B cell (primary cell): ENCODE results near the gene BTBD8. TPM values are rescaled to one million over a fixed set of nuclear protein-coding genes. Genes with fewer than 3 reads are reported as not detected.

Experiments used
- ATAC-seq: fragments of 200-7000 bp; cut with Tn5 transposase; one replicate; pipeline ENCODE4 v1.10.0; 2021; ENCODE audit warnings: low read depth, mild to moderate bottlenecking, moderate number of reproducible peaks, moderate library complexity
- CTCF ChIA-PET: fragments of 350-600 bp; sonication (Branson Sonifier 250); formaldehyde crosslinking; loops from one replicate; lab custom pipeline; 2021; ENCODE audit warnings: antibody characterized with exemption, inconsistent platforms; lab: Charles Lee
- POLR2A ChIA-PET: fragments of 350-600 bp; sonication (Branson Sonifier 250); formaldehyde crosslinking; loops from one replicate; lab custom pipeline; 2021; ENCODE audit warnings: antibody characterized with exemption; lab: Charles Lee
- DNase-seq: peaks from one replicate; pipeline ENCODE4 v3.0.0; 2013
- H2AFZ ChIP-seq: 2 replicates; pipeline ENCODE4 v1.6.1; 2012; ENCODE audit warnings: mild to moderate bottlenecking, low read depth, low read length; ENCODE audit not compliant: insufficient read depth, poor library complexity, severe bottlenecking
- H3K27ac ChIP-seq, 2 donors: 1 replicate in 1 of 2; 2 replicates in 1 of 2; pipeline ENCODE4 v1.5.1; 2012 to 2013; ENCODE audit warnings: low read length in 2 of 2, mild to moderate bottlenecking in 2 of 2, moderate library complexity in 1 of 2
- H3K27me3 ChIP-seq, 4 experiments: fragments of 200-600 bp in 1 of 4; sonication (generic) in 1 of 4; replicated peaks in 1 of 4; 1 replicate in 2 of 4; 2 replicates in 2 of 4; pipeline versions ENCODE4 v1.6.1 to v1.7.0; 2013 to 2016; ENCODE audit warnings: low read length in 3 of 4, mild to moderate bottlenecking in 2 of 4, mixed read lengths in 1 of 4, moderate library complexity in 1 of 4; ENCODE audit not compliant: insufficient read depth in 4 of 4, control insufficient read depth in 3 of 4; ENCODE audit errors: control extremely low read depth in 1 of 4
- H3K36me3 ChIP-seq, 2 experiments: replicated peaks in 1 of 2; 1 replicate in 1 of 2; 2 replicates in 1 of 2; pipeline versions ENCODE4 v1.6.1 to v1.7.1; 2013; ENCODE audit warnings: low read length in 1 of 2; ENCODE audit not compliant: insufficient read depth in 2 of 2, control insufficient read depth in 1 of 2; ENCODE audit errors: control extremely low read depth in 1 of 2, extremely low read depth in 1 of 2
- H3K4me1 ChIP-seq, 2 donors: fragments of 200-600 bp in 1 of 2; sonication (generic) in 1 of 2; 1 replicate in 1 of 2; 2 replicates in 1 of 2; pipeline versions ENCODE4 v1.5.1 to v1.6.1; 2013 to 2017; ENCODE audit warnings: low read length in 2 of 2; ENCODE audit not compliant: control insufficient read depth in 2 of 2, insufficient read depth in 2 of 2
- H3K4me2 ChIP-seq: replicated peaks from 2 replicates; pipeline ENCODE3; 2012; ENCODE audit warnings: mild to moderate bottlenecking, low read depth, low read length; ENCODE audit not compliant: poor library complexity, severe bottlenecking
- H3K4me3 ChIP-seq, 5 experiments: fragments of 200-600 bp in 1 of 5; sonication (generic) in 1 of 5; 1 replicate in 3 of 5; 2 replicates in 2 of 5; pipeline versions ENCODE4 v1.5.1 to v1.7.0; 2011 to 2016; ENCODE audit warnings: low read length in 4 of 5, mild to moderate bottlenecking in 4 of 5, low read depth in 2 of 5, control low read depth in 1 of 5, moderate library complexity in 1 of 5; ENCODE audit not compliant: insufficient read depth in 1 of 5; ENCODE audit errors: control extremely low read depth in 1 of 5, extremely low read depth in 1 of 5
- H3K79me2 ChIP-seq: fragments of 200-600 bp; sonication (generic); one replicate; pipeline ENCODE4 v1.6.0; 2016; ENCODE audit warnings: low read length; ENCODE audit not compliant: control insufficient read depth, insufficient read depth
- H3K9ac ChIP-seq: fragments of 200-600 bp; sonication (generic); 2 replicates; pipeline ENCODE4 v1.6.1; 2017; ENCODE audit warnings: mild to moderate bottlenecking, low read length, moderate library complexity
- H3K9me3 ChIP-seq, 3 donors: one replicate each; pipeline versions ENCODE4 v1.6.1 to v1.7.1; 2013; ENCODE audit warnings: low read length in 2 of 3; ENCODE audit not compliant: control insufficient read depth in 2 of 3, insufficient read depth in 1 of 3; ENCODE audit errors: control extremely low read depth in 1 of 3
- H4K20me1 ChIP-seq: 2 replicates; pipeline ENCODE4 v1.6.0; 2012; ENCODE audit warnings: mild to moderate bottlenecking, low read length; ENCODE audit not compliant: insufficient read depth, control insufficient read depth, poor library complexity, severe bottlenecking
- H3K27ac Mint-ChIP-seq: one replicate; pipeline ENCODE4 v1.8.0; 2021; ENCODE audit warnings: mixed read lengths
- H3K27me3 Mint-ChIP-seq: one replicate; pipeline ENCODE4 v1.8.0; 2021; ENCODE audit warnings: mixed read lengths
- H3K4me1 Mint-ChIP-seq: one replicate; pipeline ENCODE4 v1.8.0; 2021; ENCODE audit warnings: mixed read lengths
- H3K4me3 Mint-ChIP-seq: one replicate; pipeline ENCODE4 v1.8.0; 2021; ENCODE audit warnings: mixed read lengths
- H3K9me3 Mint-ChIP-seq: one replicate; pipeline ENCODE4 v1.8.0; 2022; ENCODE audit warnings: mixed read lengths; ENCODE audit not compliant: insufficient read depth
- EZH2 ChIP-seq: IDR thresholded peaks from 2 replicates; pipeline ENCODE4 v1.6.1; 2012; ENCODE audit warnings: borderline replicate concordance, low read depth, mild to moderate bottlenecking, moderate library complexity, low read length; ENCODE audit not compliant: insufficient read depth, poor library complexity, severe bottlenecking
- WGBS: methylation state at CpG from one replicate; pipeline ENCODE4 v1.1.5; 2013; ENCODE audit warnings: missing lambda C conversion rate; ENCODE audit not compliant: insufficient coverage; 5-methylcytosine and 5-hydroxymethylcytosine counted together
- intact Hi-C: fragments of 100-400 bp; cut with micrococcal nuclease; formaldehyde crosslinking; loops from one replicate; pipeline ENCODE4 v1.10.0; 2022
- polyA plus RNA-seq: library from polyadenylated mRNA; depleted of rRNA; stranded (reverse); fragments of >200 nt; gene quantifications from 2 replicates; pipeline ENCODE4 v1.2.3, GENCODE V29; 2012
- total RNA-seq, 2 donors: library from RNA; stranded (reverse); fragments of 120-200 nt in 1 of 2; gene quantifications; 1 replicate in 1 of 2; 2 replicates in 1 of 2; pipeline versions ENCODE4 v1.2.3 to v1.2.4, GENCODE V29; 2013 to 2022
- TF ChIP-seq, protein P1 (sequence below): fragments of 200-600 bp; IDR thresholded peaks from one replicate; pipeline ENCODE4 v1.8.0; 2022; ENCODE audit warnings: antibody characterized with exemption, mild to moderate bottlenecking

Gene BTBD8
- total and polyA plus RNA-seq, 2 donors (not counting 1 experiment from before 2014, with no cell fraction given) = 0.46 to 1.9 TPM

DNA sequence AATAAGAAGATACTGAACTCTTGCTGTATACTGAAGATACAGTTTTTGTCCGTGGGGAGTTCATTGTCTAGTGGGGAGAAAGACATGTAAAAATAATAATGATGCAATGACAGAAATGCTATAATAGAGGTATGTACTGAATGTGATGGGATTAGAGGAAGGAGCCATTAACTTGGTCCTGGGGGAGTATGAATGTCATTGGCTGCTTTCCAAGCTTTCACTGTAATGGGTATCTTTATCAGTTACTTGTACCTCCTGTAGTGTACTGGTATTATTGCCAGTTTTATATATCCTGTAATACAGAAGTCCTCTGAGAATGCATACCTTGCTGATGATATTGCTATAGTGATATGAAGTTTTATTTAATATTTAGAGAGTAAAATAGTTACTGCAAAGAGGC lies 7.4 kb downstream of the BTBD8 start:
- 100% methylated on average over 1 of the region's 1 CpG for WGBS
- no peaks in the 10 kb centered on the region for H3K4me1 ChIP-seq
- peaks cover under 1% of the 10 kb centered on the region for H3K27me3 Mint-ChIP-seq

DNA sequence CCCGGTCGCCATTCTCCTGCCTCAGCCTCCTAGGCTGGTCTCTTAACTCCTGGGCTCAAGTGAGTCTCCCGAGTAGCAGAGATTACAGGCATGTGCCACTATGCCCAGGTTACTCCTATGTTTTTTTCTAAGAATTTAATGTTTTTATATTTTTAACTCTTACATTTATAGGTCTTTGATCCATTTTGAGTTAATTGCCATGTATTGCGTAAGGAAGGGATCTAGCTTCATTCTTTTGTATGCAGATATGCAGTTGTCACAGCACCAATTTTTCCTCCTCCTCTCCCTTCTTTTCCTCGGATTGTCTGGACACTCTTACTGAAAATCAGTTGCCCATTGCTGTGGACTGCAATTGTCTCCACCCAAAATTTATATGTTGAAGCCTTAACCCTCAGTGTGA lies 11.5 kb downstream of the BTBD8 start:
- ChIA-PET CTCF (no interaction called here), POLR2A (no interaction called here)
- H3K9me3 ChIP-seq = peaks cover 0 to 3% (median 2%) of the 10 kb centered on the region in 3 donors
- no peak overlapping the region for H3K4me3 ChIP-seq
- Mint-ChIP-seq H3K9me3 (peaks cover 2% of the 10 kb centered on the region), H3K4me1 (no peaks in the 10 kb centered on the region), H3K27ac (no peak overlapping the region), H3K4me3 (no peak overlapping the region), H3K27me3 (no peaks in the 10 kb centered on the region)
- H2AFZ ChIP-seq = no peak overlapping the region
- intact Hi-C loops = no loop called here
- H3K27ac ChIP-seq = no peak overlapping the region
- H3K4me1 ChIP-seq = no peaks in the 10 kb centered on the region
- DNase-seq (no peak), ATAC-seq (no peak)
- TF ChIP-seq EZH2 = no peak
- TF ChIP-seq, protein P1, sequence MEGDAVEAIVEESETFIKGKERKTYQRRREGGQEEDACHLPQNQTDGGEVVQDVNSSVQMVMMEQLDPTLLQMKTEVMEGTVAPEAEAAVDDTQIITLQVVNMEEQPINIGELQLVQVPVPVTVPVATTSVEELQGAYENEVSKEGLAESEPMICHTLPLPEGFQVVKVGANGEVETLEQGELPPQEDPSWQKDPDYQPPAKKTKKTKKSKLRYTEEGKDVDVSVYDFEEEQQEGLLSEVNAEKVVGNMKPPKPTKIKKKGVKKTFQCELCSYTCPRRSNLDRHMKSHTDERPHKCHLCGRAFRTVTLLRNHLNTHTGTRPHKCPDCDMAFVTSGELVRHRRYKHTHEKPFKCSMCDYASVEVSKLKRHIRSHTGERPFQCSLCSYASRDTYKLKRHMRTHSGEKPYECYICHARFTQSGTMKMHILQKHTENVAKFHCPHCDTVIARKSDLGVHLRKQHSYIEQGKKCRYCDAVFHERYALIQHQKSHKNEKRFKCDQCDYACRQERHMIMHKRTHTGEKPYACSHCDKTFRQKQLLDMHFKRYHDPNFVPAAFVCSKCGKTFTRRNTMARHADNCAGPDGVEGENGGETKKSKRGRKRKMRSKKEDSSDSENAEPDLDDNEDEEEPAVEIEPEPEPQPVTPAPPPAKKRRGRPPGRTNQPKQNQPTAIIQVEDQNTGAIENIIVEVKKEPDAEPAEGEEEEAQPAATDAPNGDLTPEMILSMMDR = no peak
- no peak overlapping the region for H3K4me2 ChIP-seq
- H3K79me2 ChIP-seq = no peaks in the 10 kb centered on the region
- H3K9ac ChIP-seq = no peak overlapping the region
- H3K36me3 ChIP-seq = no peaks in the 10 kb centered on the region
- H4K20me1 ChIP-seq = no peaks in the 10 kb centered on the region
- no peaks in the 10 kb centered on the region for H3K27me3 ChIP-seq
- 95% methylated on average over 2 of the region's 5 CpGs for WGBS

More for the DNA sequence above, 7.4 kb downstream of the BTBD8 start:
- H3K4me3 ChIP-seq = no peak overlapping the region
- Mint-ChIP-seq H3K4me1 (no peaks in the 10 kb centered on the region), H3K27ac (no peak overlapping the region), H3K9me3 (peaks cover 12% of the 10 kb centered on the region), H3K4me3 (no peak overlapping the region)
- no peak overlapping the region for H3K9ac ChIP-seq
- H3K27ac ChIP-seq = no peak overlapping the region
- H3K9me3 ChIP-seq = peaks cover 0 to 18% (median 15%) of the 10 kb centered on the region in 3 donors
- intact Hi-C loops = no loop called here
- ChIA-PET POLR2A (no interaction called here), CTCF (interaction anchor here (0.7 kb wide), 1 partner anchor 222 kb away, joined by 3 read pairs; no protein-coding TSS in a partner anchor)
- H3K4me2 ChIP-seq = no peak overlapping the region
- ATAC-seq (no peak), DNase-seq (no peak)
- H4K20me1 ChIP-seq = no peaks in the 10 kb centered on the region
- no peaks in the 10 kb centered on the region for H3K79me2 ChIP-seq
- no peak overlapping the region for H2AFZ ChIP-seq
- H3K36me3 ChIP-seq = no peaks in the 10 kb centered on the region
- no peaks in the 10 kb centered on the region for H3K27me3 ChIP-seq
- no peak for TF ChIP-seq EZH2
